C4-2B (cell line): ENCODE results near the gene NAT10.

Experiments used
- ZFX ChIP-seq: fragments of 450-650 bp; IDR thresholded peaks from 2 replicates; pipeline ENCODE4 v1.6.1; 2017
- TF ChIP-seq, protein P1 (sequence below): fragments of 450-650 bp; conservative IDR thresholded peaks from 2 replicates; pipeline ENCODE4 v1.5.1; 2017; ENCODE audit warnings: mild to moderate bottlenecking

DNA sequence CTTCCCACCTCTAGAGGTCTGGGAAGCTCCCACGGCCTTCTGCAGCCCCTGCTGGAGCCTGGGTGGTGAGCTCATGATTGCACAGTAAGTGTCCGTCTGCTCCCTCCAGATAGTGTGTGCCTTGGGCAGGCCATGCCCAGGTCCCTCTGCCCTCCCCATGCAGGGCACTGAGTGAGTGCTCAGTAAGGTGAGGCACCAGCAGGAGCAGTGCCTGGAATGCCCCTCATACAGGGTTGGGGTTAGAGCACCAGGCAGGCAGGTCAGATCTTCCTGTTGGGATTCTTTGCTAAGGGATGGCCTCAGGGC, 50.3 kb downstream of the NAT10 start:
- TF ChIP-seq, protein P1, sequence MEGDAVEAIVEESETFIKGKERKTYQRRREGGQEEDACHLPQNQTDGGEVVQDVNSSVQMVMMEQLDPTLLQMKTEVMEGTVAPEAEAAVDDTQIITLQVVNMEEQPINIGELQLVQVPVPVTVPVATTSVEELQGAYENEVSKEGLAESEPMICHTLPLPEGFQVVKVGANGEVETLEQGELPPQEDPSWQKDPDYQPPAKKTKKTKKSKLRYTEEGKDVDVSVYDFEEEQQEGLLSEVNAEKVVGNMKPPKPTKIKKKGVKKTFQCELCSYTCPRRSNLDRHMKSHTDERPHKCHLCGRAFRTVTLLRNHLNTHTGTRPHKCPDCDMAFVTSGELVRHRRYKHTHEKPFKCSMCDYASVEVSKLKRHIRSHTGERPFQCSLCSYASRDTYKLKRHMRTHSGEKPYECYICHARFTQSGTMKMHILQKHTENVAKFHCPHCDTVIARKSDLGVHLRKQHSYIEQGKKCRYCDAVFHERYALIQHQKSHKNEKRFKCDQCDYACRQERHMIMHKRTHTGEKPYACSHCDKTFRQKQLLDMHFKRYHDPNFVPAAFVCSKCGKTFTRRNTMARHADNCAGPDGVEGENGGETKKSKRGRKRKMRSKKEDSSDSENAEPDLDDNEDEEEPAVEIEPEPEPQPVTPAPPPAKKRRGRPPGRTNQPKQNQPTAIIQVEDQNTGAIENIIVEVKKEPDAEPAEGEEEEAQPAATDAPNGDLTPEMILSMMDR = no peak
- no peak for TF ChIP-seq ZFX
